Measurements from ENCODE around the gene ZC3H10. TPM values are rescaled to one million over a fixed set of nuclear protein-coding genes. Genes with fewer than 3 reads are reported as not detected.

Gene ZC3H10
- total RNA-seq, 1 donor, result 7.3 TPM

DNA sequence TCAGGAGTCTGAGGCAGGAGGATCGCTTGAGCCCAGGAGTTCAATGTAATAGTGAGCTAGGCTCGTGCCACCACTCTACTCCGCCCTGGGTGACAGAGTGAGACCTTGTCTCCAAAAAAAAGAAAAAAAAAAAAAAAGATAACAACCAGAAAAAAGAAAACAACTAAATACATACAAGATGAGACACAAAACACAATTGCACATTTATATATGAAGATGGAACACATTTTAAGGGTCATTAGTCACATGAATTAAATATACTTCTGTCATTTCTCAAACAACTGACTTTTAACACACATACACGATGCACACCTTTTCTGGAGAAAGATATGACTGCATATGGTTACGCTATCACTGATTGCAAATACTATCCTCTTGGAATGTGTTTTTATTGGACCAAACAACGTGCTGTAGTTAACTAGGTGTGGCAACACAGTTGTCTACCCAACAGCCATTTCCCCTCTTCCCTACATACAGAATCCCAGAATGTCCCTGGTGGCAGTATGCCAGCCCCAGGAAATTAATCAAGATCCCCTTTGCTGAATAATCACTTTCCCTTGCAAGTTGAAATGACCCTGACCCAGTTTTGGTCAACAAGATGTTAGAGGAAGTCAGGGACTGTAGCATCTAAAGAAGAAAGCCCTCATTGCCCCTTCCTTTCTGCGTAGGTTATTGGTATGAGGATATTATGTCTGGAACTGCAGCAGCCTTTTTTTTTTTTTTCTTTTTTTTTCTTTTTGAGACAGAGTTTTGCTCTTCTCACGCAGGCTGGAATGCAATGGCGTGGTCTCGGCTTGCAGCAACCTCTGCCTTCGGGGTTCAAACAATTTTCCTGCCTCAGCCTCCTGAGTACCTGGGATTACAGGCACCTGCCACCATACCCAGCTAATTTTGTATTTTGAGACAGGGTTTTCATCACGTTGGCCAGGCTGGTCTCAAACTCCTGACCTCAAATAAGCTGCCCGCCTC lies 28.7 kb downstream of the ZC3H10 start:
- TF ChIP-seq, protein P1, sequence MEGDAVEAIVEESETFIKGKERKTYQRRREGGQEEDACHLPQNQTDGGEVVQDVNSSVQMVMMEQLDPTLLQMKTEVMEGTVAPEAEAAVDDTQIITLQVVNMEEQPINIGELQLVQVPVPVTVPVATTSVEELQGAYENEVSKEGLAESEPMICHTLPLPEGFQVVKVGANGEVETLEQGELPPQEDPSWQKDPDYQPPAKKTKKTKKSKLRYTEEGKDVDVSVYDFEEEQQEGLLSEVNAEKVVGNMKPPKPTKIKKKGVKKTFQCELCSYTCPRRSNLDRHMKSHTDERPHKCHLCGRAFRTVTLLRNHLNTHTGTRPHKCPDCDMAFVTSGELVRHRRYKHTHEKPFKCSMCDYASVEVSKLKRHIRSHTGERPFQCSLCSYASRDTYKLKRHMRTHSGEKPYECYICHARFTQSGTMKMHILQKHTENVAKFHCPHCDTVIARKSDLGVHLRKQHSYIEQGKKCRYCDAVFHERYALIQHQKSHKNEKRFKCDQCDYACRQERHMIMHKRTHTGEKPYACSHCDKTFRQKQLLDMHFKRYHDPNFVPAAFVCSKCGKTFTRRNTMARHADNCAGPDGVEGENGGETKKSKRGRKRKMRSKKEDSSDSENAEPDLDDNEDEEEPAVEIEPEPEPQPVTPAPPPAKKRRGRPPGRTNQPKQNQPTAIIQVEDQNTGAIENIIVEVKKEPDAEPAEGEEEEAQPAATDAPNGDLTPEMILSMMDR (IDR thresholded peaks at IDR 0.05; ENCODE audit: insufficient read depth, low read length), result no peak
- DNase-seq (ENCODE audit: low read depth), result peak; percentile 63
- H3K4me3 ChIP-seq (ENCODE audit: low read depth, low read length), result no peak overlapping the region

DNA sequence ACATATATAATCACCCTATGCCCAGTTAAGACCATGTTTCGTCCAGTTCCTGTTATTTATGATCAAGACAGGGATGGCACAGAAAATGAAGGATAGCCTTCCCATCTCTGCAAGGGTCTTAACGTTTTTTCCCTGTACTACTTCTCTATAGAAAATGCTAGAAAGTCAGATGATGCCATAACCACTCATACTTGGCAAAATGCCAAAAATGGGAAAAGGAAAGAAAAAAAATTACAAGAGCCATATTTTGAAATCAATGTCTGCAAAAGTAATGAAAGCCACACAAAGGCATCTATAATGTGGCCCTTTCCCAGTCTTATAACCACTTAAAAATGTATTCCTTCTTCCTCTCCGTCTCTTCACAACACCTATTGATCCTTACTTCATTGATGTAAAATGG lies 32.5 kb downstream of the ZC3H10 start:
- TF ChIP-seq, protein P1 (IDR thresholded peaks at IDR 0.05; ENCODE audit: insufficient read depth, low read length), result no peak
- H3K4me3 ChIP-seq (ENCODE audit: low read depth, low read length), result no peak overlapping the region
- DNase-seq (ENCODE audit: low read depth), result peak; percentile 63

DNA sequence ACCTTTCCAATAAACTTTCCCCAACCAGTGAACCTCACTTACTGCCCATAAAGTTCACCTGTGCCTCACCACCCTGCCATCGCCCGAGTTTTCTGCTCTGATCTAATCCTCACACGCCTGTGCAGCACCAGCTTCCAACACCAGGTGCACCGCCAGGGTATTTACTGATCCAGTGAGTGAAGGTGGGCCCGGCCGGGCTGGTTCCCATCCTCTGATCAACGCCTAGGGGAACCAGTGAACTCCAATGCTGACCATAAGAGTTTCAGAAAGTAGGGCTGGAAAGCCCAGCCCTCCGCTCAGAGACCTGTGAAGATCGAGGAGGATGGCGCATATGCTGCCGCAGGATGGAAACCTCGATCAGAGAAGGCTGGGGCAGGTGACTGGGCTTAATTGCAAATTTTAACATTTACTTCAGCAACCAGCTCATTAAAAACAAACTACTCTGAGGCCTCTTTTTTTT lies 33.6 kb downstream of the ZC3H10 start:
- no peak for DNase-seq (ENCODE audit: low read depth)

DNA sequence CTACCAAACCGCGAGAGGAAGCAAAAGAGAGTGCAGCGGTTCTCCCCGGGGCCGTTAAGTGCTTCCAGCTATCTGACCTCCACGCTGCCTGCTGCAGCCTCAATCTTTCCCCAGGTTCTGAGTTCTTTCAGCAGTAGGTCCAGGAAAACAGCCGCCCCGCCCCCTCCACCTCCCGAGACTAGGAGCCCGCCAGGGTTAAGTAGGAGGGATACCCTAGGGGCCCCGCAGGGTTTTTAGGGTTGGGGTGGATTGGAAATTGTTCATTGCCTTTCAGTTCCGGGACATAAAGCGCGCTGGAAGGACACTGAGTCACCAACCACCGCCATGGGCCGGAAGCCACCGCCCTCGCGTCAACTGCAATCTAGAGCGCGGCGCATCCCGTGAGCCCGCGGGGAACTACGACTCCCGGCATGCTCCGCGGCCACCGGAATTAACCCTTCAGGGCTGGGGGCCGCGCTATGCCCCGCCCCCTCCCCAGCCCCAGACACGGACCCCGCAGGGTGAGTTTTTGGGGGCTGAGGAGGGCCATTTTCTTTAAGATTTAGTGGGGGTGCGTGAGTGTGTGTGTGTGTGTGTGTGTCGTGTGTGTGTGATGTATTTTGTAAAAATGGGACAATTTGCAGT lies 34.2 kb downstream of the ZC3H10 start, which contains the start of gene MYL6B:
MYL6B (plus strand) TSS at position 456 of the 624 bp plus-strand sequence. CDS start 1,332 bp downstream, outside the sequence.
- DNase-seq (ENCODE audit: low read depth), result peak; percentile 86
- TF ChIP-seq, protein P1 (IDR thresholded peaks at IDR 0.05; ENCODE audit: insufficient read depth, low read length), result no peak
- peak within 1 kb of the TSS; percentile 75 for H3K4me3 ChIP-seq (ENCODE audit: low read depth, low read length)

More for the DNA sequence above, 33.6 kb downstream of the ZC3H10 start:
- H3K4me3 ChIP-seq (ENCODE audit: low read depth, low read length), result peak overlapping the region; percentile 75
- TF ChIP-seq, protein P1 (IDR thresholded peaks at IDR 0.05; ENCODE audit: insufficient read depth, low read length), result peak; percentile 42

DNA sequence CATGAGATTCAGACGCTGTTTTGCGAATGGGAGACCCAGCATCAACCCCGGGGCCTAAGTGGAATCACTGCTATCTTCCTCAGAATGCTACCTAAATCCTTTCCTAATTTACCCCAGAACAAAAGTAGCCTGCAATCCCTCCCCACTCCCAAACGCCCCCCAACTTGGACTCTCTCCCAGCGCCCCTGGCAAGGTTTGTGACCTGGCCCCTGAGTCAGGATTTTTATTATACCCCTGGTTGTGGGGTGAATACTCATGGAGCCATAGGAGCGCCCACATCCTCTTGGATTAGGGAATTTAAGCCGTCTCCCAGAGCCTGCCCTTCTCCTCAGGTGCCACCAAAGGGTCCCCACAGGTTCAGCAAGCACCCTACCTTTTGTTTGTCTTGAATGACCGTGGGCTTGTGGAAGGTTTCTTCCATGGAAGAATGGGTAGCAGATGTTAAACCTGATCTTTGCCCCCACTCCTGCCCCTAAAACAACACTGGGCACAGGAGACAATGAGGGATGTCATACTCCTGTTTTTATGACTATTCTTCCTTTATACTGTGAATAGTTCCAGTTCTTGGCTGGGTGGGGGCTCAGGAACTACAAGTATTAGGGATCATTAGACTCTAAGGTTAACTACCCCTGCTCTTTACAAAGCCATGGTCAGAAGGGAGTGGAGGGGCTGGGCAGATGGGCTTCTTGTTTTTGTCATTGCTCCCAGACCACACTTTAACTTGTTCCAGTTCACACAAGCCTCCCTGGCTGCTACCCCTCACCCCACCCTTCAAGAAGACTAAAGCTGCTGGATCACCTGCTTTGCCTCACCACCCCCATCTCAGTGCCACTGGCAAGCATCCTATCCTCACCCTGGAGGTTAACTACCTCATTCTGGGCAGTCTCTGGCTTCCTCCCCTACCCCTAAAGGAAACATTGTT lies 35.0 kb downstream of the ZC3H10 start:
- TF ChIP-seq, protein P1 (IDR thresholded peaks at IDR 0.05; ENCODE audit: insufficient read depth, low read length), result no peak
- no peak for DNase-seq (ENCODE audit: low read depth)
- H3K4me3 ChIP-seq (ENCODE audit: low read depth, low read length), result peak overlapping the region; percentile 75

DNA sequence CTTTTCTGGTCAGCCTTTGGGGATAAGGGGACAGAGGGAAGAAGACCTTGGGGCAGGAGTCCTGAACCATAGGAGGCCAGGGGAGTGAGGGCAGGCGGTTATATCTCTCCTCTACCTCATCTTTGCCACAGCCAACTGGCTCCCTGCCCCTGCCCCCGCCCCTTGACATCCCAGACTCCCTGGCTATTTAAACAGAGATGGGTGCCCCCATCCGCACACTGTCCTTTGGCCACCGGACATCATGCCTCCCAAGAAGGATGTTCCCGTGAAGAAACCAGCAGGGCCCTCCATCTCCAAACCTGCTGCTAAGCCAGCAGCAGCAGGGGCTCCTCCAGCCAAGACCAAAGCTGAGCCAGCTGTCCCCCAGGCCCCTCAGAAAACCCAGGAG lies 35.6 kb downstream of the ZC3H10 start:
- H3K4me3 ChIP-seq (ENCODE audit: low read depth, low read length), result peak overlapping the region; percentile 75
- DNase-seq (ENCODE audit: low read depth), result no peak
- TF ChIP-seq, protein P1 (IDR thresholded peaks at IDR 0.05; ENCODE audit: insufficient read depth, low read length), result no peak

Measured in fibroblast of the aortic adventitia (primary cell).